GM19438 (cell line): ENCODE measurements around the gene ALG11.

Experiments used
- ATAC-seq: cut with Tn5 transposase; IDR thresholded peaks from one replicate; pipeline ENCODE4 v1.9.1; 2021; ENCODE audit warnings: low read depth; ENCODE audit not compliant: unreplicated experiment

ALG11 gene

GRCh38 chr13:51996641-51997040, 15.6 kb upstream of the ALG11 start:
- ATAC-seq: no peak

GRCh38 chr13:51997186-51997585, 15.0 kb upstream of the ALG11 start:
- ATAC-seq: no peak

GRCh38 chr13:51997641-51998330, 14.4 kb upstream of the ALG11 start:
- ATAC-seq: no peak

- no peak for ATAC-seq
Measured at GRCh38 chr13:51998723-51999509, 13.3 kb upstream of the ALG11 start.

- ATAC-seq: no peak
Measured at GRCh38 chr13:51999510-51999911, 12.7 kb upstream of the ALG11 start.

- ATAC-seq: no peak
Measured at GRCh38 chr13:51999921-52000320, 12.3 kb upstream of the ALG11 start.

GRCh38 chr13:52001120-52001731, 11.0 kb upstream of the ALG11 start:
- peak; percentile 64 for ATAC-seq

GRCh38 chr13:52002361-52002760, 9.8 kb upstream of the ALG11 start:
- no peak for ATAC-seq

GRCh38 chr13:52003541-52003940, 8.7 kb upstream of the ALG11 start:
- ATAC-seq: no peak

GRCh38 chr13:52004511-52005170, 7.6 kb upstream of the ALG11 start:
- no peak for ATAC-seq

- no peak for ATAC-seq
Measured at GRCh38 chr13:52005841-52006522, 6.2 kb upstream of the ALG11 start.

GRCh38 chr13:52006523-52007245, 5.5 kb upstream of the ALG11 start:
- ATAC-seq: no peak

GRCh38 chr13:52009946-52010345, 2.3 kb upstream of the ALG11 start:
- ATAC-seq: no peak

GRCh38 chr13:52010890-52011631, 1.1 kb upstream of the ALG11 start, which contains the start of gene ATP7B:
Gene ATP7B (minus strand): TSS chr13:52011450. CDS start chr13:52011337, 113 bp downstream.
- ATAC-seq: peak; percentile 9

GRCh38 chr13:52012512-52012836, 276 bp downstream of the ALG11 start:
- ATAC-seq: no peak

- ATAC-seq: no peak
Measured at GRCh38 chr13:52016296-52016695, 4.1 kb downstream of the ALG11 start.

GRCh38 chr13:52020191-52020590, 8.0 kb downstream of the ALG11 start:
- no peak for ATAC-seq

GRCh38 chr13:52022356-52022755, 10.2 kb downstream of the ALG11 start:
- ATAC-seq: no peak

- no peak for ATAC-seq
Measured at GRCh38 chr13:52024481-52024880, 12.3 kb downstream of the ALG11 start, which contains the start of gene UTP14C. Gene UTP14C (plus strand): TSS chr13:52024691. CDS start chr13:52028805, 4,114 bp downstream.
